IMR-90 (cell line): ENCODE data around the gene BMP7. TPM values are rescaled to one million over a fixed set of nuclear protein-coding genes. Genes with fewer than 3 reads are reported as not detected.

ENCODE experiments used
- ATAC-seq: fragments of 200-7000 bp; cut with Tn5 transposase; 2 replicates; pipeline ENCODE4 v1.9.1; 2020; ENCODE audit warnings: low read depth, mild to moderate bottlenecking, moderate library complexity
- BruUV-seq: library from RNA; stranded (reverse); fragments of 400-500 nt; replicated peaks from 2 replicates; lab custom pipeline; 2021; lab: Mats Ljungman, UMichigan
- CTCF ChIA-PET: fragments of 300-600 bp; formaldehyde crosslinking; extraction: SDS; loops from one replicate; lab custom pipeline; 2021; ENCODE audit warnings: antibody characterized with exemption; lab: Yijun Ruan, JAX
- POLR2A ChIA-PET: fragments of 300-600 bp; sonication (Branson Sonifier 250); formaldehyde crosslinking; loops from one replicate; lab custom pipeline; 2022; ENCODE audit warnings: antibody characterized with exemption; ENCODE audit not compliant: unreplicated experiment; lab: Charles Lee
- DNase-seq: peaks from one replicate; pipeline ENCODE4 v3.0.0; 2013
- H2AFZ ChIP-seq: replicated peaks from 2 replicates; pipeline ENCODE3; 2013; ENCODE audit warnings: low read length, mild to moderate bottlenecking; ENCODE audit not compliant: poor library complexity
- H2AK5ac ChIP-seq: 2 replicates; pipeline ENCODE4 v1.6.1; 2013; ENCODE audit warnings: low read depth, low read length, inconsistent platforms
- H2AK9ac ChIP-seq: replicated peaks from 2 replicates; pipeline ENCODE3; 2013; ENCODE audit warnings: mild to moderate bottlenecking, low read depth, low read length, moderate library complexity; ENCODE audit not compliant: poor library complexity
- H2BK120ac ChIP-seq: 2 replicates; pipeline ENCODE4 v1.6.1; 2013; ENCODE audit warnings: low read depth, low read length, inconsistent platforms
- H2BK15ac ChIP-seq: 3 replicates; pipeline ENCODE4 v1.6.1; 2013; ENCODE audit warnings: low read depth, low read length, inconsistent platforms
- H2BK20ac ChIP-seq: 2 replicates; pipeline ENCODE4 v1.6.1; 2013; ENCODE audit warnings: low read depth, mild to moderate bottlenecking, inconsistent platforms, low read length, moderate library complexity
- H2BK5ac ChIP-seq: 2 replicates; pipeline ENCODE4 v1.6.1; 2013; ENCODE audit warnings: mild to moderate bottlenecking, low read depth, low read length, inconsistent platforms; ENCODE audit not compliant: poor library complexity, severe bottlenecking
- H3K14ac ChIP-seq: replicated peaks from 2 replicates; pipeline ENCODE4 v1.6.1; 2013; ENCODE audit warnings: low read depth, low read length, inconsistent platforms
- H3K18ac ChIP-seq: 2 replicates; pipeline ENCODE4 v1.6.1; 2013; ENCODE audit warnings: low read depth, low read length, control low read depth
- H3K23ac ChIP-seq: 2 replicates; pipeline ENCODE4 v1.6.1; 2013; ENCODE audit warnings: low read depth, low read length, inconsistent platforms
- H3K27ac ChIP-seq: 2 replicates; pipeline ENCODE4 v1.5.1; 2013; ENCODE audit warnings: mild to moderate bottlenecking, control low read depth, low read length; ENCODE audit not compliant: insufficient read depth
- H3K27me3 ChIP-seq: 2 replicates; pipeline ENCODE4 v1.6.1; 2013; ENCODE audit warnings: low read length; ENCODE audit not compliant: control insufficient read depth, insufficient read depth
- H3K36me3 ChIP-seq: 2 replicates; pipeline ENCODE4 v1.6.1; 2013; ENCODE audit warnings: low read length, mixed read lengths; ENCODE audit not compliant: control insufficient read depth, insufficient read depth
- H3K4ac ChIP-seq: 2 replicates; pipeline ENCODE4 v1.6.1; 2013; ENCODE audit warnings: low read depth, low read length, inconsistent platforms
- H3K4me1 ChIP-seq: 2 replicates; pipeline ENCODE4 v1.6.1; 2013; ENCODE audit warnings: low read length, mixed read lengths; ENCODE audit not compliant: control insufficient read depth, insufficient read depth
- H3K4me2 ChIP-seq: 2 replicates; pipeline ENCODE4 v1.6.1; 2013; ENCODE audit warnings: low read depth, mild to moderate bottlenecking, control low read depth, low read length, moderate library complexity
- H3K4me3 ChIP-seq: 2 replicates; pipeline ENCODE4 v1.5.1; 2013; ENCODE audit warnings: low read depth, mild to moderate bottlenecking, control low read depth, low read length, moderate library complexity; ENCODE audit not compliant: insufficient read depth
- H3K56ac ChIP-seq: 2 replicates; pipeline ENCODE4 v1.6.1; 2013; ENCODE audit warnings: low read length, inconsistent platforms; ENCODE audit not compliant: insufficient read depth; ENCODE audit errors: extremely low read depth
- H3K79me1 ChIP-seq, 2 experiments: 2 replicates each; pipeline ENCODE4 v1.6.1; 2013; ENCODE audit warnings: low read length in 2 of 2, inconsistent platforms in 1 of 2, low read depth in 1 of 2
- H3K9ac ChIP-seq: 2 replicates; pipeline ENCODE4 v1.6.1; 2013; ENCODE audit warnings: low read depth, low read length, control low read depth
- H3K9me1 ChIP-seq: 2 replicates; pipeline ENCODE4 v1.6.1; 2013; ENCODE audit warnings: low read length, inconsistent platforms; ENCODE audit not compliant: insufficient read depth
- H3K9me3 ChIP-seq: 2 replicates; pipeline ENCODE4 v1.6.1; 2013; ENCODE audit warnings: low read length; ENCODE audit not compliant: control insufficient read depth, insufficient read depth
- H4K20me1 ChIP-seq: 2 replicates; pipeline ENCODE4 v1.6.1; 2013; ENCODE audit warnings: low read length, inconsistent platforms; ENCODE audit not compliant: insufficient read depth
- H4K5ac ChIP-seq: 2 replicates; pipeline ENCODE4 v1.6.1; 2013; ENCODE audit warnings: mild to moderate bottlenecking, low read depth, low read length, control low read depth
- H4K8ac ChIP-seq, 2 experiments: 2 replicates each; pipeline ENCODE4 v1.6.1; 2013; ENCODE audit warnings: low read depth in 2 of 2, low read length in 2 of 2, control low read depth in 1 of 2, inconsistent platforms in 1 of 2
- H4K91ac ChIP-seq: 2 replicates; pipeline ENCODE4 v1.6.1; 2013; ENCODE audit warnings: low read depth, low read length, inconsistent platforms; ENCODE audit not compliant: insufficient read depth
- BHLHE40 ChIP-seq: fragments of 150-350 bp; IDR thresholded peaks from 2 replicates; pipeline ENCODE4 v1.6.1; 2016; ENCODE audit warnings: mild to moderate bottlenecking, low read depth, low read length
- CEBPB ChIP-seq: IDR thresholded peaks from 2 replicates; pipeline ENCODE4 v1.6.1; 2012; ENCODE audit warnings: low read depth, low read length, improper control_type of control experiment
- CHD1 ChIP-seq: IDR thresholded peaks from 2 replicates; pipeline ENCODE4 v1.6.1; 2012; ENCODE audit warnings: low read depth, low read length, improper control_type of control experiment
- MAFK ChIP-seq: IDR thresholded peaks from 2 replicates; pipeline ENCODE4 v1.6.1; 2012; ENCODE audit warnings: low read depth, low read length, improper control_type of control experiment
- MAZ ChIP-seq: IDR thresholded peaks from 2 replicates; pipeline ENCODE4 v1.6.1; 2012; ENCODE audit warnings: low read depth, mild to moderate bottlenecking, low read length, improper control_type of control experiment, moderate library complexity, borderline replicate concordance
- MXI1 ChIP-seq: IDR thresholded peaks from 2 replicates; pipeline ENCODE4 v1.6.1; 2012; ENCODE audit warnings: low read depth, mild to moderate bottlenecking, low read length, moderate library complexity, borderline replicate concordance
- NFE2L2 ChIP-seq: fragments of 150-350 bp; IDR thresholded peaks from 2 replicates; pipeline ENCODE4 v1.6.1; 2016; ENCODE audit warnings: low read depth, mild to moderate bottlenecking, low read length
- POLR2A ChIP-seq: IDR thresholded peaks from 2 replicates; pipeline ENCODE4 v1.6.1; 2012; ENCODE audit warnings: mild to moderate bottlenecking, low read depth, low read length
- RAD21 ChIP-seq: IDR thresholded peaks from 2 replicates; pipeline ENCODE4 v1.6.1; 2012; ENCODE audit warnings: low read length, improper control_type of control experiment
- RCOR1 ChIP-seq: IDR thresholded peaks from 2 replicates; pipeline ENCODE4 v1.6.1; 2012; ENCODE audit warnings: mild to moderate bottlenecking, low read length, improper control_type of control experiment; ENCODE audit not compliant: insufficient replicate concordance
- RFX5 ChIP-seq: IDR thresholded peaks from 2 replicates; pipeline ENCODE4 v1.8.0; 2012; ENCODE audit warnings: low read depth, mild to moderate bottlenecking, low read length, moderate library complexity
- SMC3 ChIP-seq: fragments of 150-350 bp; IDR thresholded peaks from 2 replicates; pipeline ENCODE4 v1.6.1; 2016; ENCODE audit warnings: low read depth, mild to moderate bottlenecking, antibody characterized with exemption, low read length, moderate library complexity
- WGBS, 2 experiments: methylation state at CpG; one replicate each; pipeline versions ENCODE4 v1.1.5 to v1.1.7; 2013; ENCODE audit warnings: missing lambda C conversion rate in 2 of 2; ENCODE audit not compliant: insufficient read length in 1 of 2; ENCODE audit errors: extremely low coverage in 2 of 2; 5-methylcytosine and 5-hydroxymethylcytosine counted together
- dilution Hi-C: fragments of 300-500 bp; cut with HindIII; formaldehyde crosslinking; loops from one replicate; pipeline ENCODE4 v1.14.3; 2018; ENCODE audit warnings: low sequenced_read_pairs; ENCODE audit not compliant: unreplicated experiment
- in situ Hi-C: fragments of 300-500 bp; cut with MboI; formaldehyde crosslinking; loops from 3 replicates; pipeline ENCODE4 v1.14.3; 2019; ENCODE audit warnings: low sequenced_read_pairs, inconsistent platforms, mixed read lengths
- intact Hi-C: fragments of 100-400 bp; cut with micrococcal nuclease; formaldehyde crosslinking; loops from 2 replicates; pipeline ENCODE4 v1.10.0; 2022
- polyA plus RNA-seq, 3 experiments: library from polyadenylated mRNA; depleted of rRNA; stranded (reverse); fragments of >200 nt; gene quantifications; 2 replicates each; pipeline ENCODE4 v1.2.3, GENCODE V29; 2012; ENCODE audit warnings: low replicate concordance in 1 of 3
- total RNA-seq: library from RNA; depleted of rRNA; stranded (reverse); fragments of >200 nt; gene quantifications from 2 replicates; pipeline ENCODE4 v1.2.3, GENCODE V29; 2012
- TF ChIP-seq, protein P1 (sequence below): fragments of 150-350 bp; IDR thresholded peaks from 2 replicates; pipeline ENCODE4 v1.6.1; 2017; ENCODE audit warnings: mild to moderate bottlenecking, antibody characterized with exemption, low read length, low read depth
- TF ChIP-seq, protein P2 (sequence below): conservative IDR thresholded peaks from 2 replicates; pipeline ENCODE4 v1.5.1; 2012; ENCODE audit warnings: mild to moderate bottlenecking, low read depth, low read length, improper control_type of control experiment
- TF ChIP-seq, protein P3 (sequence below): fragments of 150-350 bp; IDR thresholded peaks from 2 replicates; pipeline ENCODE4 v1.6.1; 2016; ENCODE audit warnings: low read depth, mild to moderate bottlenecking, low read length, moderate library complexity, borderline replicate concordance

The BMP7 gene
- total and polyA plus RNA-seq, 2 of the 4 experiments (the other 2 are of a cell fraction), result not detected

DNA sequence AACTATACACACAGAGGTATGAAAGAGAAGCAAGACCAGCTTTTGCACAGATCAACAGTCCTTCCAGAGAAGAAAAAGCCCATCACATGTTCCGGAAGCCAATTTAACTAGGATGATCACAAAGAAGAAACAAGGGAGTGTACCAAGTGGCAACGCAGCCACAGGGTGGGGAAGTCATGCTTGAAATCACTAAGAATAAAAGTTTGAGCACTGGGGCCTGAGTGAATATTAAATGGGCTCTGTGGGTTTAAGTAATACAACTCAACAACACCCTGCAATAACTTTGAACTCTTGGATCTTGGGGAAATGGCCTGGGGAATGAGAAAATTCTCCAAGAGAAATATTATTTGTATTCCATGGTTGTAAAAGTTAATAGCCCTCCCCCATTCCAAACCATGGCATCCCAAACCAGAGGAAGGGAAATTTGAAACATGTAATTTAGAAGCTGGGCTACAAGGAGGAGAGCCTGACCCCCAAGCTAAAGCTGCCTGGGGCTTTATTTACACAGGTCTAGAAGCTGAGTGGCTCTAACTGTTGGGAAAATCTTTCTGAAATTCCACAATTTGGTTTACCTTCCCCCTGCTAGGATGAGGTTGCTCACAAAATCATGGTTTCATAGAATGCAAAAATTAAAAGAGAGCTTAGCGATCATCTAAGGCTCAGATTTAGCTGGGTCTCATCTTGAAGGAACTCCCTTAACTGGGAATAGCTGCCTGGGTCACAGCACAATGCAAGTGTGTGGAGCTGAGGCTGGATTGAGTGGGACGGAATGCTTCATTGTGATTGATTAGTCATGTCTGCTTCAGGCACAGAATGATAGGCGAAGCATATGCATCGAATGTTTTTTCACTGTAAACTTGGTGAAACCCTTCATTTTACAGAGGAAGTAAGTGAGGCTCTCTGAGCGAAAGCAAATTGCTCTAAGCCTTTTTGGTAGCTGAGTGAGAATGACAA is 143.6 kb downstream of the BMP7 start:
- Histone ChIP-seq H2BK120ac (no peak overlapping the region), H3K56ac (no peak overlapping the region), H3K14ac (no peak overlapping the region), H3K4ac (no peak overlapping the region), H3K27ac (no peak overlapping the region), H2BK20ac (no peak overlapping the region), H4K91ac (no peak overlapping the region), H4K20me1 (no peaks in the 10 kb centered on the region), H3K18ac (no peak overlapping the region), H2AK5ac (no peak overlapping the region), H2BK15ac (no peak overlapping the region), H3K36me3 (no peaks in the 10 kb centered on the region), H2AK9ac (no peak overlapping the region), H4K5ac (no peak overlapping the region), H3K23ac (no peak overlapping the region), H3K9me1 (no peaks in the 10 kb centered on the region), H4K8ac (no peak overlapping the region), H3K4me3 (no peak overlapping the region), H3K4me1 (no peaks in the 10 kb centered on the region), H3K27me3 (no peaks in the 10 kb centered on the region), H3K9me3 (peaks cover 4% of the 10 kb centered on the region), H3K9ac (no peak overlapping the region), H2BK5ac (no peak overlapping the region), H3K4me2 (no peak overlapping the region), H3K79me1 (no peaks in the 10 kb centered on the region), H2AFZ (no peak overlapping the region)
- 50% methylated on average over 2 of the region's 7 CpGs; no CpG with 5 or more reads in 1 of the 2 experiments for WGBS, 2 experiments
- BruUV-seq, result no TSS peak
- CTCF ChIA-PET, result no interaction called here
- POLR2A ChIA-PET, result no interaction called here
- ATAC-seq (no peak), DNase-seq (no peak)
- dilution Hi-C loops, result no loop called here
- intact Hi-C loops, result no loop called here
- in situ Hi-C loops, result no loop called here
- TF ChIP-seq, protein P1, sequence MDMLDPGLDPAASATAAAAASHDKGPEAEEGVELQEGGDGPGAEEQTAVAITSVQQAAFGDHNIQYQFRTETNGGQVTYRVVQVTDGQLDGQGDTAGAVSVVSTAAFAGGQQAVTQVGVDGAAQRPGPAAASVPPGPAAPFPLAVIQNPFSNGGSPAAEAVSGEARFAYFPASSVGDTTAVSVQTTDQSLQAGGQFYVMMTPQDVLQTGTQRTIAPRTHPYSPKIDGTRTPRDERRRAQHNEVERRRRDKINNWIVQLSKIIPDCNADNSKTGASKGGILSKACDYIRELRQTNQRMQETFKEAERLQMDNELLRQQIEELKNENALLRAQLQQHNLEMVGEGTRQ, result no peak
- TF ChIP-seq MXI1 (no peak), CHD1 (no peak), CEBPB (no peak), MAZ (no peak), SMC3 (no peak), RAD21 (no peak), MAFK (no peak), POLR2A (no peak), RFX5 (no peak), BHLHE40 (no peak), NFE2L2 (no peak), RCOR1 (no peak)
- TF ChIP-seq, protein P2, sequence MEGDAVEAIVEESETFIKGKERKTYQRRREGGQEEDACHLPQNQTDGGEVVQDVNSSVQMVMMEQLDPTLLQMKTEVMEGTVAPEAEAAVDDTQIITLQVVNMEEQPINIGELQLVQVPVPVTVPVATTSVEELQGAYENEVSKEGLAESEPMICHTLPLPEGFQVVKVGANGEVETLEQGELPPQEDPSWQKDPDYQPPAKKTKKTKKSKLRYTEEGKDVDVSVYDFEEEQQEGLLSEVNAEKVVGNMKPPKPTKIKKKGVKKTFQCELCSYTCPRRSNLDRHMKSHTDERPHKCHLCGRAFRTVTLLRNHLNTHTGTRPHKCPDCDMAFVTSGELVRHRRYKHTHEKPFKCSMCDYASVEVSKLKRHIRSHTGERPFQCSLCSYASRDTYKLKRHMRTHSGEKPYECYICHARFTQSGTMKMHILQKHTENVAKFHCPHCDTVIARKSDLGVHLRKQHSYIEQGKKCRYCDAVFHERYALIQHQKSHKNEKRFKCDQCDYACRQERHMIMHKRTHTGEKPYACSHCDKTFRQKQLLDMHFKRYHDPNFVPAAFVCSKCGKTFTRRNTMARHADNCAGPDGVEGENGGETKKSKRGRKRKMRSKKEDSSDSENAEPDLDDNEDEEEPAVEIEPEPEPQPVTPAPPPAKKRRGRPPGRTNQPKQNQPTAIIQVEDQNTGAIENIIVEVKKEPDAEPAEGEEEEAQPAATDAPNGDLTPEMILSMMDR, result no peak
- TF ChIP-seq, protein P3, sequence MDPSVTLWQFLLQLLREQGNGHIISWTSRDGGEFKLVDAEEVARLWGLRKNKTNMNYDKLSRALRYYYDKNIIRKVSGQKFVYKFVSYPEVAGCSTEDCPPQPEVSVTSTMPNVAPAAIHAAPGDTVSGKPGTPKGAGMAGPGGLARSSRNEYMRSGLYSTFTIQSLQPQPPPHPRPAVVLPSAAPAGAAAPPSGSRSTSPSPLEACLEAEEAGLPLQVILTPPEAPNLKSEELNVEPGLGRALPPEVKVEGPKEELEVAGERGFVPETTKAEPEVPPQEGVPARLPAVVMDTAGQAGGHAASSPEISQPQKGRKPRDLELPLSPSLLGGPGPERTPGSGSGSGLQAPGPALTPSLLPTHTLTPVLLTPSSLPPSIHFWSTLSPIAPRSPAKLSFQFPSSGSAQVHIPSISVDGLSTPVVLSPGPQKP, result no peak
